Caco-2 (cell line): Measurements from ENCODE around the gene C2orf42. TPM values are rescaled to one million over a fixed set of nuclear protein-coding genes. Genes with fewer than 3 reads are reported as not detected.

Experiments
- BruUV-seq: library from RNA; stranded (reverse); fragments of 400-500 nt; replicated peaks from 2 replicates; lab custom pipeline; 2021; lab: Mats Ljungman, UMichigan
- CTCF ChIA-PET: fragments of 300-600 bp; sonication (Branson Sonifier 250); formaldehyde crosslinking; loops from one replicate; lab custom pipeline; 2022; ENCODE audit warnings: antibody characterized with exemption; lab: Charles Lee
- POLR2A ChIA-PET: fragments of 300-600 bp; sonication (Branson Sonifier 250); formaldehyde crosslinking; loops from one replicate; lab custom pipeline; 2022; ENCODE audit warnings: antibody characterized with exemption; lab: Charles Lee
- DNase-seq, 2 experiments: peaks; one replicate each; pipeline versions ENCODE4 v3.0.0 to v3.0.0-alpha.2; 2020 to 2022
- H3K27me3 ChIP-seq: replicated peaks from 2 replicates; pipeline ENCODE4 v1.6.0; 2011; ENCODE audit warnings: low read length; ENCODE audit not compliant: control insufficient read depth, insufficient read depth
- H3K36me3 ChIP-seq: 2 replicates; pipeline ENCODE4 v1.5.1; 2011; ENCODE audit warnings: low read length; ENCODE audit not compliant: control insufficient read depth, insufficient read depth
- H3K4me1 ChIP-seq: fragments of 250-450 bp; sonication (Bioruptor Pico); 2 replicates; pipeline ENCODE4 v1.5.1; 2020; ENCODE audit warnings: mild to moderate bottlenecking
- H3K4me3 ChIP-seq: 2 replicates; pipeline ENCODE4 v1.5.1; 2011; ENCODE audit warnings: low read depth, mild to moderate bottlenecking, control low read depth, low read length
- H3K9me3 ChIP-seq: fragments of 250-450 bp; sonication (Bioruptor Pico); 2 replicates; pipeline ENCODE4 v1.5.1; 2020; ENCODE audit warnings: mild to moderate bottlenecking, moderate library complexity
- H3K27ac Mint-ChIP-seq: one replicate; pipeline ENCODE4 v1.8.0; 2022; ENCODE audit warnings: mixed read lengths; ENCODE audit not compliant: unreplicated experiment
- H3K27me3 Mint-ChIP-seq: one replicate; pipeline ENCODE4 v1.8.0; 2022; ENCODE audit warnings: mixed read lengths; ENCODE audit not compliant: insufficient read depth, unreplicated experiment
- H3K36me3 Mint-ChIP-seq: one replicate; pipeline ENCODE4 v1.8.0; 2022; ENCODE audit warnings: mild to moderate bottlenecking, mixed read lengths; ENCODE audit not compliant: insufficient read depth, unreplicated experiment
- H3K4me1 Mint-ChIP-seq: one replicate; pipeline ENCODE4 v1.8.0; 2022; ENCODE audit warnings: low read depth, mixed read lengths; ENCODE audit not compliant: unreplicated experiment
- H3K4me3 Mint-ChIP-seq: one replicate; pipeline ENCODE4 v1.8.0; 2022; ENCODE audit warnings: mild to moderate bottlenecking, moderate library complexity, mixed read lengths; ENCODE audit not compliant: unreplicated experiment
- H3K9me3 Mint-ChIP-seq: one replicate; pipeline ENCODE4 v1.8.0; 2022; ENCODE audit warnings: mixed read lengths; ENCODE audit not compliant: unreplicated experiment
- CTCF ChIP-seq, 2 experiments: fragments of 200-600 bp in 1 of 2; IDR thresholded peaks; 1 replicate in 1 of 2; 2 replicates in 1 of 2; pipeline versions ENCODE4 v1.5.1 to v1.8.0; 2011 to 2022; ENCODE audit warnings: antibody characterized with exemption in 1 of 2, control low read depth in 1 of 2, inconsistent platforms in 1 of 2, low read depth in 1 of 2, low read length in 1 of 2, mild to moderate bottlenecking in 1 of 2, moderate library complexity in 1 of 2; ENCODE audit not compliant: insufficient read depth in 1 of 2, severe bottlenecking in 1 of 2, unreplicated experiment in 1 of 2
- intact Hi-C: fragments of 100-400 bp; cut with micrococcal nuclease; formaldehyde crosslinking; loops from one replicate; pipeline ENCODE4 v1.10.0; 2022; ENCODE audit not compliant: unreplicated experiment
- total RNA-seq: library from RNA; stranded (reverse); gene quantifications from 2 replicates; pipeline ENCODE4 v1.2.3, GENCODE V29; 2022

C2orf42 gene
- total RNA-seq, 1 experiment from 2014 or later, result 14.8 TPM

GRCh38 chr2:70124983-70125480 is 65.8 kb downstream of the C2orf42 start:
- TF ChIP-seq CTCF (IDR thresholded peaks at IDR 0.05; ENCODE audit: insufficient read depth in 1 of 2, low read depth in 1 of 2, low read length in 1 of 2, severe bottlenecking in 1 of 2, unreplicated experiment in 1 of 2), result no peak

GRCh38 chr2:70123829-70124116 is 67.0 kb downstream of the C2orf42 start:
- ChIA-PET POLR2A (interaction anchor here (0.6 to 3.4 kb wide), 15 partner anchors 10 to 702 kb away, joined by 3 to 39 read pairs (median 12); partner anchors contain the start of genes MXD1 and SNRPG), CTCF (interaction anchor here (0.6 to 1.8 kb wide), 3 partner anchors 13 to 51 kb away, joined by 3 to 6 read pairs (median 6); no protein-coding TSS in a partner anchor)
- H3K4me1 Mint-ChIP-seq, result peaks cover 41% of the 10 kb centered on the region
- Histone ChIP-seq H3K4me3 (peak overlapping the region; percentile 84), H3K9me3 (no peaks in the 10 kb centered on the region), H3K27me3 (no peaks in the 10 kb centered on the region), H3K4me1 (peaks cover 33% of the 10 kb centered on the region), H3K36me3 (no peaks in the 10 kb centered on the region)
- peak overlapping the region; percentile 99 for H3K27ac Mint-ChIP-seq
- no peak for DNase-seq
- H3K27me3 Mint-ChIP-seq, result no peaks in the 10 kb centered on the region
- peak overlapping the region; percentile 91 for H3K4me3 Mint-ChIP-seq
- intact Hi-C loops, result loop anchor here (1.0 to 2.0 kb wide), 3 partner anchors 14 to 48 kb away; partner anchors contain the start of gene PCBP1
- TF ChIP-seq CTCF (IDR thresholded peaks at IDR 0.05; ENCODE audit: insufficient read depth in 1 of 2, low read depth in 1 of 2, low read length in 1 of 2, severe bottlenecking in 1 of 2, unreplicated experiment in 1 of 2), result no peak
- peaks cover 21% of the 10 kb centered on the region for H3K36me3 Mint-ChIP-seq
- H3K9me3 Mint-ChIP-seq, result no peaks in the 10 kb centered on the region
- BruUV-seq, result no TSS peak

More at GRCh38 chr2:70124983-70125480, 65.8 kb downstream of the C2orf42 start:
- no peaks in the 10 kb centered on the region for H3K27me3 Mint-ChIP-seq
- no TSS peak for BruUV-seq
- no peaks in the 10 kb centered on the region for H3K9me3 Mint-ChIP-seq
- intact Hi-C loops, result loop anchor here (1.0 to 2.0 kb wide), 4 partner anchors 16 to 50 kb away; partner anchors contain the start of gene PCBP1
- peak; percentile 72 to 76 for DNase-seq
- H3K27ac Mint-ChIP-seq, result peak overlapping the region; percentile 99
- Histone ChIP-seq H3K27me3 (no peaks in the 10 kb centered on the region), H3K9me3 (no peaks in the 10 kb centered on the region), H3K36me3 (no peaks in the 10 kb centered on the region), H3K4me3 (peak overlapping the region; percentile 84), H3K4me1 (peaks cover 29% of the 10 kb centered on the region)
- peaks cover 35% of the 10 kb centered on the region for H3K4me1 Mint-ChIP-seq
- ChIA-PET POLR2A (interaction anchor here (0.6 to 3.4 kb wide), 18 partner anchors 8 to 251 kb away, joined by 3 to 39 read pairs (median 6); partner anchors contain the start of genes C2orf42, MXD1 and SNRPG), CTCF (interaction anchor here (0.6 to 1.8 kb wide), 5 partner anchors 11 to 858 kb away, joined by 3 to 6 read pairs (median 4); no protein-coding TSS in a partner anchor)
- peak overlapping the region; percentile 91 for H3K4me3 Mint-ChIP-seq
- H3K36me3 Mint-ChIP-seq, result peaks cover 16% of the 10 kb centered on the region

- H3K27me3 Mint-ChIP-seq, result no peaks in the 10 kb centered on the region
- Histone ChIP-seq H3K9me3 (no peaks in the 10 kb centered on the region), H3K27me3 (no peaks in the 10 kb centered on the region), H3K4me3 (no peak overlapping the region), H3K4me1 (peaks cover 34% of the 10 kb centered on the region), H3K36me3 (no peaks in the 10 kb centered on the region)
- CTCF ChIA-PET, result no interaction called here
- peaks cover 44% of the 10 kb centered on the region for H3K4me1 Mint-ChIP-seq
- H3K4me3 Mint-ChIP-seq, result peak overlapping the region; percentile 91
- BruUV-seq, result no TSS peak
- no peak for TF ChIP-seq CTCF (IDR thresholded peaks at IDR 0.05; ENCODE audit: insufficient read depth in 1 of 2, low read depth in 1 of 2, low read length in 1 of 2, severe bottlenecking in 1 of 2, unreplicated experiment in 1 of 2)
- POLR2A ChIA-PET, result interaction anchor here (0.6 to 3.4 kb wide), 11 partner anchors 10 to 251 kb away, joined by 3 to 39 read pairs (median 19); partner anchors contain the start of gene MXD1
- H3K36me3 Mint-ChIP-seq, result peaks cover 22% of the 10 kb centered on the region
- peak overlapping the region; percentile 99 for H3K27ac Mint-ChIP-seq
- no peak for DNase-seq
- no peaks in the 10 kb centered on the region for H3K9me3 Mint-ChIP-seq
- intact Hi-C loops, result no loop called here
Observed at GRCh38 chr2:70123051-70123828, 67.6 kb downstream of the C2orf42 start.
